HepG2 (cell line): ENCODE results near the gene WDR43. TPM values are rescaled to one million over a fixed set of nuclear protein-coding genes. Genes with fewer than 3 reads are reported as not detected.
A peak's percentile ranks its signal among the peaks of the same experiment; 100 is the strongest.

Experiments used
- BHLHE40 ChIP-seq: IDR thresholded peaks from 2 replicates; pipeline ENCODE4 v1.6.1; 2011; ENCODE audit warnings: low read length, improper control_type of control experiment
- FOXM1 ChIP-seq: sonication (generic); formaldehyde crosslinking; IDR thresholded peaks from 2 replicates; pipeline ENCODE4 v1.5.0; 2020; ENCODE audit warnings: missing genetic modification reagents
- GATAD2A ChIP-seq: IDR thresholded peaks from 2 replicates; pipeline ENCODE4 v1.6.1; 2016
- HIVEP1 ChIP-seq: sonication (generic); formaldehyde crosslinking; IDR thresholded peaks from 2 replicates; pipeline ENCODE4 v1.4.0; 2020; ENCODE audit warnings: mild to moderate bottlenecking, missing genetic modification reagents
- JDP2 ChIP-seq: sonication (generic); formaldehyde crosslinking; IDR thresholded peaks from 2 replicates; pipeline ENCODE4 v1.8.1; 2022; ENCODE audit warnings: missing genetic modification reagents, borderline replicate concordance
- MAX ChIP-seq: IDR thresholded peaks from 2 replicates; pipeline ENCODE4 v1.6.1; 2012; ENCODE audit warnings: inconsistent platforms
- NCOA5 ChIP-seq: sonication (generic); formaldehyde crosslinking; IDR thresholded peaks from 2 replicates; pipeline ENCODE4 v1.4.0; 2020; ENCODE audit warnings: missing genetic modification reagents
- NFKBIZ ChIP-seq: IDR thresholded peaks from 2 replicates; pipeline ENCODE4 v1.6.1; 2018; ENCODE audit warnings: missing genetic modification reagents, missing compliant biosample characterization
- PBX2 ChIP-seq: IDR thresholded peaks from 2 replicates; pipeline ENCODE4 v1.6.1; 2016; ENCODE audit warnings: control low read depth
- SNAI1 ChIP-seq: sonication (generic); formaldehyde crosslinking; IDR thresholded peaks from 2 replicates; pipeline ENCODE4 v1.5.0; 2020; ENCODE audit warnings: mild to moderate bottlenecking, missing genetic modification reagents, borderline replicate concordance
- TCF7 ChIP-seq: sonication (generic); IDR thresholded peaks from 2 replicates; pipeline ENCODE4 v1.6.1; 2016; ENCODE audit warnings: antibody characterized with exemption, low read depth
- TGIF2 ChIP-seq: IDR thresholded peaks from 2 replicates; pipeline ENCODE4 v1.6.1; 2016; ENCODE audit warnings: control low read depth, missing compliant biosample characterization
- ZNF121 ChIP-seq: sonication (generic); formaldehyde crosslinking; IDR thresholded peaks from 2 replicates; pipeline ENCODE4 v1.5.0; 2020; ENCODE audit warnings: mild to moderate bottlenecking, missing genetic modification reagents
- ZSCAN5A ChIP-seq: sonication (generic); formaldehyde crosslinking; IDR thresholded peaks from 2 replicates; pipeline ENCODE4 v1.8.0; 2022; ENCODE audit warnings: mild to moderate bottlenecking, missing genetic modification reagents, borderline replicate concordance
- polyA plus RNA-seq, 8 experiments: library from polyadenylated mRNA; depleted of rRNA in 3 of 8; stranded (reverse) in 7 of 8; unstranded in 1 of 8; fragments of >200 nt; fragmentation: Illumina TruSeq in 4 of 8; extraction: Trizol in 4 of 8; gene quantifications; 2 replicates each; pipeline versions ENCODE4 v1.2.1 to v1.2.3, GENCODE V29; 2011 to 2016; ENCODE audit warnings: low read depth in 4 of 8, missing spikeins in 1 of 8, mixed read lengths in 1 of 8; ENCODE audit not compliant: insufficient read depth in 1 of 8
- total RNA-seq, 5 experiments: library from RNA; depleted of rRNA; stranded (reverse); fragments of >200 nt; fragmentation: Illumina TruSeq; extraction: Trizol; gene quantifications; 2 replicates each; pipeline ENCODE4 v1.2.3, GENCODE V29; 2016; ENCODE audit warnings: low read depth in 1 of 5

The WDR43 gene
- total and polyA plus RNA-seq, 2 of the 13 experiments (the other 11 are each of a cell fraction or from before 2014, with no cell fraction given) = 121 to 167 TPM

- TF ChIP-seq MAX = peak; percentile 61
- TF ChIP-seq BHLHE40 = peak; percentile 53
- 0 out of 2 replicates have a peak, but pooled peaks have one; percentile 30 for TF ChIP-seq FOXM1 (CRISPR knock-in tag)
- TF ChIP-seq ZSCAN5A (CRISPR knock-in tag) = peak; percentile 53; the same call in 1 of the 2 replicates
- TF ChIP-seq PBX2 (CRISPR knock-in tag) = no peak
- TF ChIP-seq NFKBIZ (CRISPR knock-in tag) = no peak
- TF ChIP-seq SNAI1 (CRISPR knock-in tag) = no peak
- no peak for TF ChIP-seq HIVEP1
- TF ChIP-seq GATAD2A (CRISPR knock-in tag) = peak; percentile 60
- TF ChIP-seq ZNF121 (CRISPR knock-in tag) = no peak
- TF ChIP-seq TGIF2 = no peak
- no peak for TF ChIP-seq NCOA5
- no peak for TF ChIP-seq TCF7
- TF ChIP-seq JDP2 (CRISPR knock-in tag) = no peak
Observed at GRCh38 chr2:28956415-28956826, 62.0 kb downstream of the WDR43 start (continued).
